RWPE2 (cell line): ENCODE results near the gene ZNF384.

Experiments used
- ATAC-seq: fragments of 200-7000 bp; cut with Tn5 transposase; 3 replicates; pipeline ENCODE4 v1.9.1; 2021; ENCODE audit warnings: low read depth
- DNase-seq: peaks from one replicate; pipeline ENCODE4 v3.0.0-alpha.2; 2020; ENCODE audit warnings: low spot score
- H3K27ac ChIP-seq: fragments of 450-650 bp; 2 replicates; pipeline ENCODE4 v1.5.1; 2017; ENCODE audit warnings: mild to moderate bottlenecking; ENCODE audit not compliant: poor library complexity, severe bottlenecking
- H3K27me3 ChIP-seq: fragments of 250-450 bp; sonication (Bioruptor Pico); 2 replicates; pipeline ENCODE4 v1.5.1; 2021; ENCODE audit warnings: mild to moderate bottlenecking, moderate library complexity; ENCODE audit not compliant: insufficient read depth, poor library complexity, severe bottlenecking
- H3K36me3 ChIP-seq: fragments of 250-450 bp; sonication (Bioruptor Pico); 2 replicates; pipeline ENCODE4 v1.5.1; 2020; ENCODE audit warnings: low read depth, mild to moderate bottlenecking, moderate library complexity
- H3K4me1 ChIP-seq: fragments of 250-450 bp; sonication (Bioruptor Pico); 2 replicates; pipeline ENCODE4 v1.5.1; 2021; ENCODE audit warnings: mild to moderate bottlenecking, moderate library complexity; ENCODE audit not compliant: insufficient read depth, poor library complexity, severe bottlenecking
- H3K4me3 ChIP-seq: fragments of 250-450 bp; sonication (Bioruptor Pico); 2 replicates; pipeline ENCODE4 v1.5.1; 2021; ENCODE audit warnings: mild to moderate bottlenecking, moderate library complexity; ENCODE audit not compliant: severe bottlenecking
- H3K9me3 ChIP-seq: fragments of 250-450 bp; sonication (Bioruptor Pico); 2 replicates; pipeline ENCODE4 v1.5.1; 2021; ENCODE audit warnings: mild to moderate bottlenecking, moderate library complexity; ENCODE audit not compliant: severe bottlenecking
- TF ChIP-seq, protein P1 (sequence below): fragments of 450-650 bp; IDR thresholded peaks from one replicate; pipeline ENCODE4 v1.5.1; 2017; ENCODE audit warnings: mild to moderate bottlenecking, moderate library complexity; ENCODE audit not compliant: poor library complexity, severe bottlenecking

Gene ZNF384

DNA sequence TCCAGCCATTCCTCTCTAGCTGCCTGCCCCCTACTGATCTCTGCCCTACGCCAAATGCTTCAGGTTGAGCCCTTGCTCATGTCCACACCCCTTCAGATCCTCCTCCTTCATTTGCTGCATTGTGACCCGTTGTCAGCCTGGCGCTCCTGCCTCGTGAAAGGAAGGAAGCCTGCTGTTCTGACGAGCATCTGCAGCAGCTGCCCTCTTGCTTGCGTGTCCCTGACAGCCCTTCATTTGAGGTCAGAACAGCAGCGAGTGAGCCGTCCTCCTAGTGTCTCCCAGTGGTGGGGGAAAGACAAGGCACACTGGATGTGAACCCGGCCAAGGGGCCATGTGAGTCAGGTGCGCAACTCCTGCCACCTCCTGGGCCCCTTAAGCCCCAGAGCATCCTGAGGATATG lies 14.5 kb upstream of the ZNF384 start:
- Histone ChIP-seq H3K9me3 (no peaks in the 10 kb centered on the region), H3K27ac (no peak overlapping the region), H3K36me3 (no peaks in the 10 kb centered on the region), H3K4me1 (no peaks in the 10 kb centered on the region), H3K4me3 (no peak overlapping the region), H3K27me3 (peaks cover 9% of the 10 kb centered on the region)
- DNase-seq (no peak), ATAC-seq (no peak)
- TF ChIP-seq, protein P1, sequence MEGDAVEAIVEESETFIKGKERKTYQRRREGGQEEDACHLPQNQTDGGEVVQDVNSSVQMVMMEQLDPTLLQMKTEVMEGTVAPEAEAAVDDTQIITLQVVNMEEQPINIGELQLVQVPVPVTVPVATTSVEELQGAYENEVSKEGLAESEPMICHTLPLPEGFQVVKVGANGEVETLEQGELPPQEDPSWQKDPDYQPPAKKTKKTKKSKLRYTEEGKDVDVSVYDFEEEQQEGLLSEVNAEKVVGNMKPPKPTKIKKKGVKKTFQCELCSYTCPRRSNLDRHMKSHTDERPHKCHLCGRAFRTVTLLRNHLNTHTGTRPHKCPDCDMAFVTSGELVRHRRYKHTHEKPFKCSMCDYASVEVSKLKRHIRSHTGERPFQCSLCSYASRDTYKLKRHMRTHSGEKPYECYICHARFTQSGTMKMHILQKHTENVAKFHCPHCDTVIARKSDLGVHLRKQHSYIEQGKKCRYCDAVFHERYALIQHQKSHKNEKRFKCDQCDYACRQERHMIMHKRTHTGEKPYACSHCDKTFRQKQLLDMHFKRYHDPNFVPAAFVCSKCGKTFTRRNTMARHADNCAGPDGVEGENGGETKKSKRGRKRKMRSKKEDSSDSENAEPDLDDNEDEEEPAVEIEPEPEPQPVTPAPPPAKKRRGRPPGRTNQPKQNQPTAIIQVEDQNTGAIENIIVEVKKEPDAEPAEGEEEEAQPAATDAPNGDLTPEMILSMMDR, result no peak

DNA sequence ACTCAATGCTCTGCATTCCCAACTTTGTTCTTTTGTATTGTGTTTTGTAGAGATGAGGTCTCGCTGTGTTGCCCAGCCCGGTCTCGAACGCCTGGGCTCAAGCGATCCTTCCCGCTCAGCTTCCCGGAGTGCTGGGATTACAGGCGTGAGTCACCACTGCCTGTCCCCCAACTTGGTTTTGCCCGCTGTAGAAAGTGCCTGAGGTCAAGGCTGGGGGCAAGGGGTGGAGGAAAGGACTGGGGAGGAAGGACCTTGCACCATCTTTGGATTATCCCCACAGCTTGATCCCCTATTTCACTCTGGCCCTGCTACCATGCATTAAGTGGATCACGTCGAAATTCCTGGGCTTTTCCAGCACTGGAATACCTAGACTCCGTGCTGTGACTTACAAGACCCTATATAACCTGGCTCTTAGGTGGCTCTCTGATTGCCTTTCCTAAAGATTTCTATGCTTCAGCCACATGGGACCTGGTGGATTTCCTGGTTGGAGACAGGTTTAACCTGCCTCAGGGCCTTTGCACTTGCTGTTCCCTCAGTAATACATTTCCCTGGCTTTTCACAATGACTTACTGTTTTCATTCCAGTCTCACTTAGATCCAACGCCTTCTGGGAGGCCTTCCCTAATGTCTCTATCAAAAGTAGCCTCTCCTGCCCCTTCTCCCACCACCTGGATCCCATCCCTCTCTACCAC lies 12.0 kb upstream of the ZNF384 start:
- Histone ChIP-seq H3K27me3 (peaks cover 9% of the 10 kb centered on the region), H3K36me3 (no peaks in the 10 kb centered on the region), H3K27ac (no peak overlapping the region), H3K9me3 (no peaks in the 10 kb centered on the region), H3K4me3 (peak overlapping the region; percentile 45), H3K4me1 (no peaks in the 10 kb centered on the region)
- ATAC-seq (peak; percentile 4; the same call in 1 of the 3 replicates), DNase-seq (no peak)
- TF ChIP-seq, protein P1, result no peak

DNA sequence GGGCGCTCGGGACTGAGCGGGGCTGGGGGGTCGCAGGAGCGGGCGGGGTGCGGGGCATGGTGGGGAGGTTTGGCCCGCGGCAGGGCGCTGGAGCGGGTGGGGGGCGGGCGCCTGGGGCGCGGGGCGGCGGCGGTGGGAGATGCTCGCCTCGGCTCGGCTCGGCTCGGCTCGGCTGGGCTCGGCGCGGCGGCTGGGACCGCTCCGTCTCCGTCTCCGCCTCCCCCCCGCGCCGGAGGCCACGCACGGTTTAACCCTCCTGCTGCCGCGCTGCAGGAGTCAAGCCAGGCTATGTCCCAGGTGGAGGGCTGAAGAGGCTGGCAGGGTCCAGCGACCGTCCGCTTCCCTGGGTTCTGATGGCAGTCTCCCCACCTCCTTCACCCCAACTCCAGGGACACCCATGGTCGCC lies 11.5 kb upstream of the ZNF384 start, which contains the start of gene PIANP:
Gene PIANP, minus strand, starts transcription at position 170 of the 406 bp plus-strand sequence. CDS start 2,754 bp downstream, outside the sequence.
- Histone ChIP-seq H3K4me1 (no peaks in the 10 kb centered on the region), H3K36me3 (no peaks in the 10 kb centered on the region), H3K27me3 (peaks cover 9% of the 10 kb centered on the region), H3K9me3 (no peaks in the 10 kb centered on the region), H3K4me3 (peak within 1 kb of the TSS; percentile 45), H3K27ac (no peak within 1 kb of the TSS)
- DNase-seq (no peak), ATAC-seq (peak; percentile 62)
- TF ChIP-seq, protein P1, result no peak

DNA sequence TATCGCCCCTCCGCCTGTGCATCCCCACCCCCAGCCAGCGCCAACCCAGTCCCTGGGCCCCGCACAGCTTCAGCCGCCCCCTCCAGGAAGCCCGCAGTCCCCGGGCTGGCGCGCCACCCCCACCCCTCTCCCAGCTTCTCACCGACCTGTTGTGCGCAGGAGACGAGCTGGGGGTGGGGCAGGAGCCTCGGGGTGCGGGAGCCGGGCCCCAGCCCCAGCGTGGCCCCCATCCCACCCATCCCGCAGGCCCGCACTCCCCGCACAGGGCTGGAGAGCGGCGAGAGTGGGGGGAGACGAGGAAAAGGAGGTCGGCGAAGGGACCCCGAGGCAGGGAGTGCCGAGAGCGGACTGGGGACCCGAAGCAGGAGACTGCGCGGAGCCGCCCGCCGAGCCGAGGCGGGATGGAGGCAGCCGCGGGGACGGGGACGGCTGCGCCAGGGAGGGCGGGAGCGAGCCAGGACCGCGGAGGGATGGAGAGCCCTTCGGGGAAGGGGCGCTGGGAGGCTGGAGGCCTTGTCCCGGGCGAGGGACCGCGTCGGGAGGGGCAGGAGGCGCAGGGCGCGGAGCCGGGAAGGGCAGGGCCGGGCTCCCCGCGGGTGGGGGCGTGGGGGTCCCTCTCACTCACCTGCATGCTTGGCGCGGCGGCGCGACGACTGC lies 10.9 kb upstream of the ZNF384 start:
- TF ChIP-seq, protein P1, result no peak
- Histone ChIP-seq H3K4me1 (no peaks in the 10 kb centered on the region), H3K36me3 (no peaks in the 10 kb centered on the region), H3K27ac (no peak overlapping the region), H3K9me3 (no peaks in the 10 kb centered on the region), H3K4me3 (peak overlapping the region; percentile 45), H3K27me3 (peaks cover 9% of the 10 kb centered on the region)
- no peak for DNase-seq
- ATAC-seq, result peak; percentile 40
